Stomach (tissue), 4 donors: ENCODE data around the gene PINLYP.

ENCODE experiments used
- CTCF ChIP-seq, 7 experiments: fragments of 450-650 bp in 4 of 7; fragments of 200-600 bp in 3 of 7; sonication (generic) in 3 of 7; IDR thresholded peaks; one replicate each; pipeline ENCODE4 v1.5.1; 2016 to 2019; ENCODE audit warnings: antibody characterized with exemption in 7 of 7, control low read depth in 2 of 7, mild to moderate bottlenecking in 1 of 7
- EP300 ChIP-seq: sonication (generic); formaldehyde crosslinking; IDR thresholded peaks from one replicate; pipeline ENCODE4 v1.6.1; 2017; ENCODE audit warnings: antibody characterized with exemption
- POLR2A ChIP-seq, 4 donors: fragments of 450-650 bp; IDR thresholded peaks; one replicate each; pipeline ENCODE4 v1.6.1; 2016; ENCODE audit warnings: antibody characterized with exemption in 4 of 4, control low read depth in 2 of 4, mild to moderate bottlenecking in 1 of 4, moderate library complexity in 1 of 4
- POLR2AphosphoS5 ChIP-seq, 3 donors: sonication (generic); formaldehyde crosslinking; IDR thresholded peaks; one replicate each; pipeline ENCODE4 v1.6.1; 2016; ENCODE audit warnings: antibody characterized with exemption in 3 of 3

DNA sequence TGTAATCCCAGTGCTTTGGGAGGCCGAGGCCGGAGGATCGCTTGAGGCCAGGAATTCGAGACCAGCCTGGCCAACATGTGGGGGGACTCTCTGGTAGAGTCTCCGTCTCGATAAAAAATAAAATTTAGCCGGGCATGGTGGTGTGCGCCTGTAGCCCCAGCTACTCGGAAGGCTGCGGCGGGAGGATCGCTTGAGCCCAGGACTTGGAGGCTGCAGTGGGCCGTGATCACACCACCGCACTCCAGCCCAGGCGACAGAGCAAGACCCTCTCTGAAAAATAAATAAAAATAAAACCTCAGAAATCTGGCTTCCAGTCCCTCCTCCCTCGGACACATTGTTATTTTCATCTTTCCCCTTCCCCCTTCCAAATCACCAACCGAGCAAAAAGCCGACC, 20.0 kb downstream of the PINLYP start:
- TF ChIP-seq EP300 (no peak), CTCF (IDR thresholded peaks at IDR 0.05) (no peak), POLR2A (IDR thresholded peaks at IDR 0.05) (no peak), POLR2AphosphoS5 (IDR thresholded peaks at IDR 0.05) (no peak)
